ENCODE results near the gene RIC1. TPM values are rescaled to one million over a fixed set of nuclear protein-coding genes. Genes with fewer than 3 reads are reported as not detected.
"Not testable (repeated sequence)": the region's sequence is repeated elsewhere in the genome, so short reads cannot be mapped to it uniquely, and the experiment has no call there.

Gene RIC1
- total RNA-seq, 2 donors from 2014 or later: 44.5 to 49.4 TPM

- H3K4me3 ChIP-seq: no peak overlapping the region
- no peaks in the 10 kb centered on the region for H3K36me3 ChIP-seq
- H3K9me3 ChIP-seq: no peaks in the 10 kb centered on the region
- ATAC-seq (ENCODE audit: insufficient number of reproducible peaks, low FRiP score, low read depth) (peak; percentile 88), DNase-seq (ENCODE audit: low spot score) (peak; percentile 43)
- peak overlapping the region; percentile 59 to 73 for H3K27ac ChIP-seq
- H3K27me3 ChIP-seq (replicated peaks; ENCODE audit: insufficient read depth): no peaks in the 10 kb centered on the region
- TF ChIP-seq, protein P1, sequence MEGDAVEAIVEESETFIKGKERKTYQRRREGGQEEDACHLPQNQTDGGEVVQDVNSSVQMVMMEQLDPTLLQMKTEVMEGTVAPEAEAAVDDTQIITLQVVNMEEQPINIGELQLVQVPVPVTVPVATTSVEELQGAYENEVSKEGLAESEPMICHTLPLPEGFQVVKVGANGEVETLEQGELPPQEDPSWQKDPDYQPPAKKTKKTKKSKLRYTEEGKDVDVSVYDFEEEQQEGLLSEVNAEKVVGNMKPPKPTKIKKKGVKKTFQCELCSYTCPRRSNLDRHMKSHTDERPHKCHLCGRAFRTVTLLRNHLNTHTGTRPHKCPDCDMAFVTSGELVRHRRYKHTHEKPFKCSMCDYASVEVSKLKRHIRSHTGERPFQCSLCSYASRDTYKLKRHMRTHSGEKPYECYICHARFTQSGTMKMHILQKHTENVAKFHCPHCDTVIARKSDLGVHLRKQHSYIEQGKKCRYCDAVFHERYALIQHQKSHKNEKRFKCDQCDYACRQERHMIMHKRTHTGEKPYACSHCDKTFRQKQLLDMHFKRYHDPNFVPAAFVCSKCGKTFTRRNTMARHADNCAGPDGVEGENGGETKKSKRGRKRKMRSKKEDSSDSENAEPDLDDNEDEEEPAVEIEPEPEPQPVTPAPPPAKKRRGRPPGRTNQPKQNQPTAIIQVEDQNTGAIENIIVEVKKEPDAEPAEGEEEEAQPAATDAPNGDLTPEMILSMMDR (IDR thresholded peaks at IDR 0.05): no peak
- H3K4me1 ChIP-seq (ENCODE audit: control insufficient read depth in 1 of 2, low read depth in 2 of 2): peaks cover 20 to 52% of the 10 kb centered on the region in 2 donors
These were observed 7.6 kb upstream of the RIC1 start for GRCh38 chr9:5621327-5621726.

GRCh38 chr9:5622016-5622415, 6.9 kb upstream of the RIC1 start:
- H3K4me1 ChIP-seq (ENCODE audit: control insufficient read depth in 1 of 2, low read depth in 2 of 2): peaks cover 26 to 59% of the 10 kb centered on the region in 2 donors
- ATAC-seq (ENCODE audit: insufficient number of reproducible peaks, low FRiP score, low read depth): peak; percentile 74

GRCh38 chr9:5624655-5625054, 4.3 kb upstream of the RIC1 start:
- peaks cover 31 to 68% of the 10 kb centered on the region in 2 donors for H3K4me1 ChIP-seq (ENCODE audit: control insufficient read depth in 1 of 2, low read depth in 2 of 2)
- TF ChIP-seq, protein P1 (IDR thresholded peaks at IDR 0.05): no peak
- no peaks in the 10 kb centered on the region for H3K36me3 ChIP-seq
- no peak for ATAC-seq (ENCODE audit: insufficient number of reproducible peaks, low FRiP score, low read depth)
- no peaks in the 10 kb centered on the region for H3K9me3 ChIP-seq
- H3K4me3 ChIP-seq: no peak overlapping the region
- H3K27ac ChIP-seq: peak overlapping the region in 1 of 2 donors; percentile 23
- H3K27me3 ChIP-seq (replicated peaks; ENCODE audit: insufficient read depth): no peaks in the 10 kb centered on the region
- no peak for DNase-seq (ENCODE audit: low spot score)

More at GRCh38 chr9:5622016-5622415, 6.9 kb upstream of the RIC1 start:
- no peaks in the 10 kb centered on the region for H3K9me3 ChIP-seq
- peak overlapping the region; percentile 62 to 73 for H3K27ac ChIP-seq
- H3K4me3 ChIP-seq: no peak overlapping the region
- H3K27me3 ChIP-seq (replicated peaks; ENCODE audit: insufficient read depth): no peaks in the 10 kb centered on the region
- H3K36me3 ChIP-seq: no peaks in the 10 kb centered on the region
- DNase-seq (ENCODE audit: low spot score): no peak
- TF ChIP-seq, protein P1 (IDR thresholded peaks at IDR 0.05): no peak

GRCh38 chr9:5626727-5627634, 1.9 kb upstream of the RIC1 start:
- H3K36me3 ChIP-seq: no peaks in the 10 kb centered on the region
- peak overlapping the region; percentile 86 for H3K4me3 ChIP-seq
- TF ChIP-seq, protein P1 (IDR thresholded peaks at IDR 0.05): no peak
- no peaks in the 10 kb centered on the region for H3K27me3 ChIP-seq (replicated peaks; ENCODE audit: insufficient read depth)
- no peaks in the 10 kb centered on the region for H3K9me3 ChIP-seq
- peaks cover 29 to 72% of the 10 kb centered on the region in 2 donors for H3K4me1 ChIP-seq (ENCODE audit: control insufficient read depth in 1 of 2, low read depth in 2 of 2)
- DNase-seq (ENCODE audit: low spot score) (no peak), ATAC-seq (ENCODE audit: insufficient number of reproducible peaks, low FRiP score, low read depth) (peak; percentile 13)
- peak overlapping the region; percentile 95 to 96 for H3K27ac ChIP-seq

DNA sequence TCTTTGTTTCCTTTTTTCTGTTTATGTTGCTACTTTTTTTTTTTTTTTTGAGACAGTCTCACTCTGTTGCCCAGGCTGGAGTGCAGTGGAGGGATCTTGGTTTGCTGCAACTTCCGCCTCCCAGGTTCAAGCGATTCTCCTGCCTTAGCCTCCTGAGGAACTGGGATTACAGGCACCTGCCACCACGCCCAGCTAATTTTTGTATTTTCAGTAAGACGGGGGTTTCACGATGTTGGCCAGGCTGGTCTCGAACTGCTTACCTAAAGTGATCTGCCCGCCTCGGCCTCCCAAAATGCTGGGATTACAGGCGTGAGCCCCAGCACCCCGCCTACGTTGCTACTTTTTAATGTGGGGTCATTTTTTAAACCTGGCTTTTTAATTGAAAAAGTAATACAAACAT, 1.2 kb upstream of the RIC1 start:
- peaks cover 29 to 70% of the 10 kb centered on the region in 2 donors for H3K4me1 ChIP-seq (ENCODE audit: control insufficient read depth in 1 of 2, low read depth in 2 of 2)

More for the DNA sequence above, 1.2 kb upstream of the RIC1 start:
- Histone ChIP-seq H3K27ac (peak overlapping the region; percentile 95 to 96), H3K4me3 (peak overlapping the region; percentile 86)
- not testable (repeated sequence) for ATAC-seq (ENCODE audit: insufficient number of reproducible peaks, low FRiP score, low read depth); H3K36me3 ChIP-seq; H3K27me3 ChIP-seq (replicated peaks; ENCODE audit: insufficient read depth); DNase-seq (ENCODE audit: low spot score); H3K9me3 ChIP-seq

Measured in thoracic aorta (tissue), 2 donors.